ENCODE measurements around the gene ADGRA1. TPM values are rescaled to one million over a fixed set of nuclear protein-coding genes. Genes with fewer than 3 reads are reported as not detected.

Gene ADGRA1
- polyA plus RNA-seq, 3 donors, result not detected

GRCh38 chr10:133099571-133099970, 11.8 kb downstream of the ADGRA1 start:
- Mint-ChIP-seq H3K36me3 (no peaks in the 10 kb centered on the region), H3K9me3 (no peaks in the 10 kb centered on the region), H3K27me3 (ENCODE audit: low read depth in 3 of 3) (peaks cover 7 to 34% (median 21%) of the 10 kb centered on the region in 3 donors), H3K4me1 (no peaks in the 10 kb centered on the region), H3K4me3 (no peak overlapping the region), H3K27ac (no peak overlapping the region)
- no peaks in the 10 kb centered on the region for H3K9me3 ChIP-seq (replicated peaks in 1 of 2; ENCODE audit: control insufficient read depth in 1 of 2, insufficient read depth in 1 of 2, low read length in 2 of 2)
- H4K20me1 ChIP-seq (ENCODE audit: insufficient read depth, low read length), result no peaks in the 10 kb centered on the region
- no peaks in the 10 kb centered on the region for H3K79me2 ChIP-seq (ENCODE audit: insufficient read depth, low read length)
- no peak overlapping the region for H3K9ac ChIP-seq (ENCODE audit: insufficient read depth, low read length, poor library complexity, severe bottlenecking)
- no peak overlapping the region for H3K4me3 ChIP-seq (replicated peaks in 1 of 3; ENCODE audit: low read depth in 2 of 3, low read length in 3 of 3)
- 93% methylated on average over 5 of the region's 5 CpGs for WGBS (ENCODE audit: insufficient coverage)
- no peak overlapping the region for H3K4me2 ChIP-seq (replicated peaks; ENCODE audit: extremely low read depth, low read length, poor library complexity, severe bottlenecking)
- peaks cover 0 to 8% of the 10 kb centered on the region in 2 donors for H3K27me3 ChIP-seq (ENCODE audit: control insufficient read depth in 2 of 2, insufficient read depth in 2 of 2, low read length in 2 of 2)
- no peak overlapping the region for H3K27ac ChIP-seq (ENCODE audit: low read depth in 1 of 2, low read length in 2 of 2)
- H3K4me1 ChIP-seq (ENCODE audit: control insufficient read depth in 1 of 2, insufficient read depth in 2 of 2, low read length in 2 of 2), result no peaks in the 10 kb centered on the region
- no peak for TF ChIP-seq CTCF (IDR thresholded peaks at IDR 0.05)
- no peak for DNase-seq
- intact Hi-C loops (cut with micrococcal nuclease), result no loop called here
- no peaks in the 10 kb centered on the region for H3K36me3 ChIP-seq (replicated peaks in 1 of 2; ENCODE audit: control insufficient read depth in 1 of 2, insufficient read depth in 2 of 2, low read length in 2 of 2)
- no peak overlapping the region for H2AFZ ChIP-seq (ENCODE audit: insufficient read depth, low read depth, low read length, poor library complexity, severe bottlenecking)

GRCh38 chr10:133100186-133100585, 12.5 kb downstream of the ADGRA1 start:
- H3K79me2 ChIP-seq (ENCODE audit: insufficient read depth, low read length), result no peaks in the 10 kb centered on the region
- TF ChIP-seq CTCF (IDR thresholded peaks at IDR 0.05), result no peak

More at GRCh38 chr10:133100186-133100585, 12.5 kb downstream of the ADGRA1 start:
- no peaks in the 10 kb centered on the region for H3K36me3 Mint-ChIP-seq
- peaks cover 10 to 40% (median 24%) of the 10 kb centered on the region in 3 donors for H3K27me3 Mint-ChIP-seq (ENCODE audit: low read depth in 3 of 3)
- no peaks in the 10 kb centered on the region for H3K4me1 Mint-ChIP-seq
- H3K9me3 Mint-ChIP-seq, result peaks cover 0 to 3% (median 0%) of the 10 kb centered on the region in 7 donors
- 94% methylated on average over 24 of the region's 24 CpGs for WGBS (ENCODE audit: insufficient coverage)
- Histone ChIP-seq H3K27me3 (ENCODE audit: control insufficient read depth in 2 of 2, insufficient read depth in 2 of 2, low read length in 2 of 2) (peaks cover 0 to 8% of the 10 kb centered on the region in 2 donors), H3K9ac (ENCODE audit: insufficient read depth, low read length, poor library complexity, severe bottlenecking) (no peak overlapping the region), H3K4me1 (ENCODE audit: control insufficient read depth in 1 of 2, insufficient read depth in 2 of 2, low read length in 2 of 2) (no peaks in the 10 kb centered on the region), H3K4me3 (replicated peaks in 1 of 3; ENCODE audit: low read depth in 2 of 3, low read length in 3 of 3) (no peak overlapping the region), H3K27ac (ENCODE audit: low read depth in 1 of 2, low read length in 2 of 2) (no peak overlapping the region), H4K20me1 (ENCODE audit: insufficient read depth, low read length) (no peaks in the 10 kb centered on the region), H3K9me3 (replicated peaks in 1 of 2; ENCODE audit: control insufficient read depth in 1 of 2, insufficient read depth in 1 of 2, low read length in 2 of 2) (no peaks in the 10 kb centered on the region), H3K4me2 (replicated peaks; ENCODE audit: extremely low read depth, low read length, poor library complexity, severe bottlenecking) (no peak overlapping the region), H3K36me3 (replicated peaks in 1 of 2; ENCODE audit: control insufficient read depth in 1 of 2, insufficient read depth in 2 of 2, low read length in 2 of 2) (no peaks in the 10 kb centered on the region), H2AFZ (ENCODE audit: insufficient read depth, low read depth, low read length, poor library complexity, severe bottlenecking) (no peak overlapping the region)
- intact Hi-C loops (cut with micrococcal nuclease), result no loop called here
- H3K27ac Mint-ChIP-seq, result no peak overlapping the region
- no peak for DNase-seq
- H3K4me3 Mint-ChIP-seq, result no peak overlapping the region

Data from CD14-positive monocyte (primary cell).